ENCODE results near the gene OR5AP2. TPM values are rescaled to one million over a fixed set of nuclear protein-coding genes. Genes with fewer than 3 reads are reported as not detected.

The OR5AP2 gene
- total RNA-seq, 3 donors from 2014 or later (not counting 1 experiment from before 2014, with no cell fraction given), result not detected

DNA sequence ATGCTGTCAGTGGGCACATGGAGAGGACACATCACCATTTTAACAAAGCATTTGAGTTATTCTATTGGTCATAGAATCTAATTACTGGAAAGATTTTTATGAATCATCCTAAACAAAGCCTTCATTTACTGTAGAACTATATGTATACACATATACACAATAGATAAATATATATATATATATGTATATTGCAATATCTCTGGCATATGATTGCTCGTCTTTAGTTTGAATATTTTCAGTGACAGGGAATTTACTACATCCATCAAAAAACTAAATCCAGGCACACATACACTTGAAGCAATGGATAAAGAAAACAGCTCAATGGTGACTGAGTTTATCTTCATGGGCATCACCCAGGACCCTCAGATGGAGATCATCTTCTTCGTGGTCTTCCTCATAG is 21.1 kb upstream of the OR5AP2 start, which contains the start of gene OR5AR1:
TSS of gene OR5AR1 (plus strand) at position 301 of the 400 bp plus-strand sequence. CDS start at position 301, 0 bp downstream.
- DNase-seq (no peak), ATAC-seq (no peak)
- Mint-ChIP-seq H3K27me3 (ENCODE audit: low read depth in 2 of 2) (no peaks in the 10 kb centered on the region), H3K4me1 (no peaks in the 10 kb centered on the region), H3K27ac (no peak within 1 kb of the TSS), H3K36me3 (no peaks in the 10 kb centered on the region), H3K9me3 (peaks cover 5 to 7% of the 10 kb centered on the region in 2 donors), H3K4me3 (no peak within 1 kb of the TSS)
- Histone ChIP-seq H3K27me3 (ENCODE audit: control insufficient read depth, insufficient read depth, low read length) (no peaks in the 10 kb centered on the region), H3K27ac (ENCODE audit: low read length) (no peak within 1 kb of the TSS), H3K36me3 (ENCODE audit: control insufficient read depth, insufficient read depth, low read length) (no peaks in the 10 kb centered on the region), H3K4me3 (ENCODE audit: low read length) (no peak within 1 kb of the TSS), H3K4me1 (ENCODE audit: control insufficient read depth, insufficient read depth, low read length) (no peaks in the 10 kb centered on the region), H3K9me3 (ENCODE audit: control insufficient read depth, insufficient read depth, low read length) (peaks cover 5% of the 10 kb centered on the region)
- intact Hi-C loops (cut with micrococcal nuclease), result no loop called here
- WGBS (ENCODE audit: insufficient coverage), result no CpG with 5 or more reads among the region's 2 CpGs
- TF ChIP-seq, protein P1, sequence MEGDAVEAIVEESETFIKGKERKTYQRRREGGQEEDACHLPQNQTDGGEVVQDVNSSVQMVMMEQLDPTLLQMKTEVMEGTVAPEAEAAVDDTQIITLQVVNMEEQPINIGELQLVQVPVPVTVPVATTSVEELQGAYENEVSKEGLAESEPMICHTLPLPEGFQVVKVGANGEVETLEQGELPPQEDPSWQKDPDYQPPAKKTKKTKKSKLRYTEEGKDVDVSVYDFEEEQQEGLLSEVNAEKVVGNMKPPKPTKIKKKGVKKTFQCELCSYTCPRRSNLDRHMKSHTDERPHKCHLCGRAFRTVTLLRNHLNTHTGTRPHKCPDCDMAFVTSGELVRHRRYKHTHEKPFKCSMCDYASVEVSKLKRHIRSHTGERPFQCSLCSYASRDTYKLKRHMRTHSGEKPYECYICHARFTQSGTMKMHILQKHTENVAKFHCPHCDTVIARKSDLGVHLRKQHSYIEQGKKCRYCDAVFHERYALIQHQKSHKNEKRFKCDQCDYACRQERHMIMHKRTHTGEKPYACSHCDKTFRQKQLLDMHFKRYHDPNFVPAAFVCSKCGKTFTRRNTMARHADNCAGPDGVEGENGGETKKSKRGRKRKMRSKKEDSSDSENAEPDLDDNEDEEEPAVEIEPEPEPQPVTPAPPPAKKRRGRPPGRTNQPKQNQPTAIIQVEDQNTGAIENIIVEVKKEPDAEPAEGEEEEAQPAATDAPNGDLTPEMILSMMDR (IDR thresholded peaks at IDR 0.05), result no peak

DNA sequence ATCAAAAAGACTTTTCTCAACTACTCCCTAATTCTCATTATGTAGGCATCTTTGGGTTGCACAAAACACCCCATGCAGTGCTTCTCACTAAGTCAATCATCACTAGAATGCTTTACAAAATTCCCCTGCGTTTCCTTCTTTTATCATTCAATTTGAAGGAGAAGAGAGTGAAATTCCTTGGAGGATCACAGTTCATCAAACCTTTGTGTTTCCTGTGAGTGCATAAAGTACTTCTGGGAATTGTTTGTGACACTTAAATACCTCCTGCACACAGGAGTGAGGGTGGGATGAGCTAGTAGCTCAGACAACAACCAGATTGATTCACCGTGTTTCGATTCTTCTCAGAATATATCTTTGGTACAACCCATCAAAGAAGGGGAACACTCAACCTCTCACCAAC is 17.5 kb upstream of the OR5AP2 start:
- Mint-ChIP-seq H3K9me3 (peaks cover 9 to 11% of the 10 kb centered on the region in 2 donors), H3K27me3 (ENCODE audit: low read depth in 2 of 2) (no peaks in the 10 kb centered on the region), H3K4me3 (no peak overlapping the region), H3K27ac (no peak overlapping the region), H3K4me1 (no peaks in the 10 kb centered on the region), H3K36me3 (no peaks in the 10 kb centered on the region)
- H3K36me3 ChIP-seq (ENCODE audit: control insufficient read depth, insufficient read depth, low read length), result no peaks in the 10 kb centered on the region
- no peak overlapping the region for H3K27ac ChIP-seq (ENCODE audit: low read length)
- no peak overlapping the region for H3K4me3 ChIP-seq (ENCODE audit: low read length)
- TF ChIP-seq, protein P1 (IDR thresholded peaks at IDR 0.05), result no peak
- intact Hi-C loops (cut with micrococcal nuclease), result no loop called here
- H3K4me1 ChIP-seq (ENCODE audit: control insufficient read depth, insufficient read depth, low read length), result no peaks in the 10 kb centered on the region
- peaks cover 5% of the 10 kb centered on the region for H3K9me3 ChIP-seq (ENCODE audit: control insufficient read depth, insufficient read depth, low read length)
- WGBS (ENCODE audit: insufficient coverage), result 37% methylated on average over 2 of the region's 3 CpGs
- no peaks in the 10 kb centered on the region for H3K27me3 ChIP-seq (ENCODE audit: control insufficient read depth, insufficient read depth, low read length)
- ATAC-seq (no peak), DNase-seq (no peak)

DNA sequence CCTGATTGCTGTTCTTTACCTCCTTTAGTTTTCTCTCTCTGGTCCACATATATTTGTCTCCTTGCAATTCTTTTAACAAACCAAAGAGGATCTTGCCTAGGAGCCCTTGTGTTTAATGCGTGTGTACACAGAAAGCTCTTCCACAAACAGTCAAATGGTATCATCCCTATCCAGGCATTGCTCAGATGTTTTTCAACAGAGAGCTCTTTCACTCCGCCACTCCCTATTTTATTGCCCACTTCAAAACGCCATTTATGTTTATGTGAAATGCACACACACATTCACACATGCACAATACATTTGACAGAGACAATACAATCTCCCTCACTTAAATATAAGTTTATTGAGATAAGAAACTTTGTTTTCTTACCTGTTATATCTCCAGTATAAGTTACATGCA is 4.7 kb downstream of the OR5AP2 start:
- WGBS (ENCODE audit: insufficient coverage), result 84% methylated on average over 3 of the region's 3 CpGs
- H3K4me1 ChIP-seq (ENCODE audit: control insufficient read depth, insufficient read depth, low read length), result no peaks in the 10 kb centered on the region
- no peak for ATAC-seq

More for the DNA sequence above, 4.7 kb downstream of the OR5AP2 start:
- peaks cover 8% of the 10 kb centered on the region for H3K9me3 ChIP-seq (ENCODE audit: control insufficient read depth, insufficient read depth, low read length)
- H3K4me1 Mint-ChIP-seq, result no peaks in the 10 kb centered on the region
- no peak overlapping the region for H3K27ac ChIP-seq (ENCODE audit: low read length)
- TF ChIP-seq, protein P1 (IDR thresholded peaks at IDR 0.05), result no peak
- DNase-seq, result no peak
- no peak overlapping the region for H3K27ac Mint-ChIP-seq
- intact Hi-C loops (cut with micrococcal nuclease), result no loop called here
- no peaks in the 10 kb centered on the region for H3K27me3 Mint-ChIP-seq (ENCODE audit: low read depth in 2 of 2)
- no peaks in the 10 kb centered on the region for H3K36me3 ChIP-seq (ENCODE audit: control insufficient read depth, insufficient read depth, low read length)
- peaks cover 7 to 13% of the 10 kb centered on the region in 2 donors for H3K9me3 Mint-ChIP-seq
- H3K4me3 ChIP-seq (ENCODE audit: low read length), result no peak overlapping the region
- no peaks in the 10 kb centered on the region for H3K27me3 ChIP-seq (ENCODE audit: control insufficient read depth, insufficient read depth, low read length)
- no peaks in the 10 kb centered on the region for H3K36me3 Mint-ChIP-seq
- H3K4me3 Mint-ChIP-seq, result no peak overlapping the region

Data from natural killer cell (primary cell).